ENCODE measurements around the gene SPINK6. TPM values are rescaled to one million over a fixed set of nuclear protein-coding genes. Genes with fewer than 3 reads are reported as not detected.

SPINK6 gene
- total RNA-seq, 1 donor from 2014 or later, result not detected

- H3K4me1 Mint-ChIP-seq (ENCODE audit: low read depth), result no peaks in the 10 kb centered on the region
- no peak overlapping the region for H3K27ac Mint-ChIP-seq (ENCODE audit: unreplicated experiment)
- DNase-seq (ENCODE audit: low spot score), result no peak
- peaks cover 16% of the 10 kb centered on the region for H3K27me3 Mint-ChIP-seq (ENCODE audit: low read depth)
- H3K4me3 Mint-ChIP-seq (ENCODE audit: unreplicated experiment), result no peak overlapping the region
- H3K36me3 Mint-ChIP-seq (ENCODE audit: low read depth), result no peaks in the 10 kb centered on the region
- H3K9me3 Mint-ChIP-seq (ENCODE audit: low read depth), result no peaks in the 10 kb centered on the region
- TF ChIP-seq CTCF (IDR thresholded peaks at IDR 0.05), result no peak
Measured at GRCh38 chr5:148230240-148230639, 27.4 kb downstream of the SPINK6 start.

- H3K4me1 Mint-ChIP-seq (ENCODE audit: low read depth), result no peaks in the 10 kb centered on the region
- peaks cover 11% of the 10 kb centered on the region for H3K27me3 Mint-ChIP-seq (ENCODE audit: low read depth)
- H3K36me3 Mint-ChIP-seq (ENCODE audit: low read depth), result no peaks in the 10 kb centered on the region
- H3K4me3 Mint-ChIP-seq (ENCODE audit: unreplicated experiment), result no peak overlapping the region
- H3K9me3 Mint-ChIP-seq (ENCODE audit: low read depth), result no peaks in the 10 kb centered on the region
- DNase-seq (ENCODE audit: low spot score), result no peak
- H3K27ac Mint-ChIP-seq (ENCODE audit: unreplicated experiment), result no peak overlapping the region
- no peak for TF ChIP-seq CTCF (IDR thresholded peaks at IDR 0.05)
Measured at GRCh38 chr5:148237785-148238417, 35.1 kb downstream of the SPINK6 start.

GRCh38 chr5:148238418-148238794, 35.6 kb downstream of the SPINK6 start, which contains the start of gene MARCOL:
Gene MARCOL (plus strand): TSS chr5:148238525. CDS start chr5:148238598, 73 bp downstream.
- Mint-ChIP-seq H3K36me3 (ENCODE audit: low read depth) (no peaks in the 10 kb centered on the region), H3K27me3 (ENCODE audit: low read depth) (peaks cover 11% of the 10 kb centered on the region), H3K27ac (ENCODE audit: unreplicated experiment) (no peak within 1 kb of the TSS), H3K9me3 (ENCODE audit: low read depth) (no peaks in the 10 kb centered on the region), H3K4me3 (ENCODE audit: unreplicated experiment) (no peak within 1 kb of the TSS), H3K4me1 (ENCODE audit: low read depth) (no peaks in the 10 kb centered on the region)
- no peak for DNase-seq (ENCODE audit: low spot score)
- no peak for TF ChIP-seq CTCF (IDR thresholded peaks at IDR 0.05)

GRCh38 chr5:148248894-148249293, 46.1 kb downstream of the SPINK6 start:
- Mint-ChIP-seq H3K4me3 (ENCODE audit: unreplicated experiment) (no peak overlapping the region), H3K36me3 (ENCODE audit: low read depth) (no peaks in the 10 kb centered on the region), H3K4me1 (ENCODE audit: low read depth) (no peaks in the 10 kb centered on the region), H3K27me3 (ENCODE audit: low read depth) (peaks cover 4% of the 10 kb centered on the region), H3K9me3 (ENCODE audit: low read depth) (peaks cover 8% of the 10 kb centered on the region), H3K27ac (ENCODE audit: unreplicated experiment) (no peak overlapping the region)
- no peak for TF ChIP-seq CTCF (IDR thresholded peaks at IDR 0.05)
- DNase-seq (ENCODE audit: low spot score), result no peak

- no peak overlapping the region for H3K27ac Mint-ChIP-seq (ENCODE audit: unreplicated experiment)
- no peaks in the 10 kb centered on the region for H3K4me1 Mint-ChIP-seq (ENCODE audit: low read depth)
- no peak for TF ChIP-seq CTCF (IDR thresholded peaks at IDR 0.05)
- H3K27me3 Mint-ChIP-seq (ENCODE audit: low read depth), result no peaks in the 10 kb centered on the region
- no peak overlapping the region for H3K4me3 Mint-ChIP-seq (ENCODE audit: unreplicated experiment)
- no peak for DNase-seq (ENCODE audit: low spot score)
- H3K36me3 Mint-ChIP-seq (ENCODE audit: low read depth), result peaks cover 6% of the 10 kb centered on the region
- peaks cover 36% of the 10 kb centered on the region for H3K9me3 Mint-ChIP-seq (ENCODE audit: low read depth)
Measured at GRCh38 chr5:148255456-148255855, 52.6 kb downstream of the SPINK6 start.

Data from chondrocyte (in vitro differentiated cells).